HepG2 (cell line): ENCODE data around the gene ADGRF1. TPM values are rescaled to one million over a fixed set of nuclear protein-coding genes. Genes with fewer than 3 reads are reported as not detected.
A peak's percentile ranks its signal among the peaks of the same experiment; 100 is the strongest.

Experiments used
- CHD4 ChIP-seq: fragments of 200-600 bp; sonication (generic); IDR thresholded peaks from 2 replicates; pipeline ENCODE4 v1.7.0; 2017; ENCODE audit warnings: mild to moderate bottlenecking, low read length, borderline replicate concordance
- FOSL2 ChIP-seq: sonication (generic); formaldehyde crosslinking; IDR thresholded peaks from 2 replicates; pipeline ENCODE4 v1.4.0; 2020; ENCODE audit warnings: missing genetic modification reagents
- MAFF ChIP-seq: IDR thresholded peaks from 2 replicates; pipeline ENCODE4 v1.6.1; 2011; ENCODE audit warnings: low read depth, low read length, improper control_type of control experiment
- MAZ ChIP-seq, 2 experiments: sonication (generic) in 1 of 2; formaldehyde crosslinking in 1 of 2; IDR thresholded peaks; 2 replicates each; pipeline versions ENCODE4 v1.5.0 to v1.6.1; 2012 to 2020; ENCODE audit warnings: low read depth in 2 of 2, mild to moderate bottlenecking in 2 of 2, borderline replicate concordance in 1 of 2, improper control_type of control experiment in 1 of 2, low read length in 1 of 2, missing genetic modification reagents in 1 of 2, moderate library complexity in 1 of 2
- NFKB2 ChIP-seq: sonication (generic); formaldehyde crosslinking; IDR thresholded peaks from 2 replicates; pipeline ENCODE4 v1.4.0; 2020; ENCODE audit warnings: missing genetic modification reagents, borderline replicate concordance
- RARA ChIP-seq: IDR thresholded peaks from 2 replicates; pipeline ENCODE4 v1.6.1; 2016; ENCODE audit warnings: missing genetic modification reagents, missing compliant biosample characterization
- SRSF9 ChIP-seq: fragments of 200-400 bp; formaldehyde crosslinking; IDR thresholded peaks from 2 replicates; pipeline ENCODE4 v1.6.1; 2018; ENCODE audit warnings: borderline replicate concordance, mild to moderate bottlenecking, low read depth, low read length; ENCODE audit not compliant: insufficient read depth, poor library complexity, severe bottlenecking
- SSRP1 ChIP-seq: IDR thresholded peaks from 2 replicates; pipeline ENCODE4 v1.6.1; 2016; ENCODE audit warnings: control low read depth
- TEAD3 ChIP-seq: optimal IDR thresholded peaks from 2 replicates; pipeline ENCODE3; 2016; ENCODE audit warnings: borderline replicate concordance
- ZZZ3 ChIP-seq: sonication (generic); formaldehyde crosslinking; IDR thresholded peaks from 2 replicates; pipeline ENCODE4 v1.4.0; 2020; ENCODE audit warnings: missing genetic modification reagents, mild to moderate bottlenecking, borderline replicate concordance
- polyA plus RNA-seq, 8 experiments: library from polyadenylated mRNA; depleted of rRNA in 3 of 8; stranded (reverse) in 7 of 8; unstranded in 1 of 8; fragments of >200 nt; fragmentation: Illumina TruSeq in 4 of 8; extraction: Trizol in 4 of 8; gene quantifications; 2 replicates each; pipeline versions ENCODE4 v1.2.1 to v1.2.3, GENCODE V29; 2011 to 2016; ENCODE audit warnings: low read depth in 4 of 8, missing spikeins in 1 of 8, mixed read lengths in 1 of 8; ENCODE audit not compliant: insufficient read depth in 1 of 8
- total RNA-seq, 5 experiments: library from RNA; depleted of rRNA; stranded (reverse); fragments of >200 nt; fragmentation: Illumina TruSeq; extraction: Trizol; gene quantifications; 2 replicates each; pipeline ENCODE4 v1.2.3, GENCODE V29; 2016; ENCODE audit warnings: low read depth in 1 of 5
- TF ChIP-seq, protein P1 (sequence below): sonication (generic); formaldehyde crosslinking; IDR thresholded peaks from one replicate; pipeline ENCODE4 v1.5.1; 2020; ENCODE audit warnings: mild to moderate bottlenecking, missing genetic modification reagents; ENCODE audit errors: not compliant biosample characterization
- TF ChIP-seq, protein P2 (sequence below): sonication (generic); formaldehyde crosslinking; IDR thresholded peaks from 2 replicates; pipeline ENCODE4 v1.4.0; 2020; ENCODE audit warnings: missing genetic modification reagents
- TF ChIP-seq, protein P3 (sequence below): IDR thresholded peaks from 2 replicates; pipeline ENCODE4 v1.6.1; 2016
- TF ChIP-seq, protein P4 (sequence below): sonication (generic); formaldehyde crosslinking; IDR thresholded peaks from 2 replicates; pipeline ENCODE4 v1.4.0; 2020; ENCODE audit warnings: missing genetic modification reagents

ADGRF1 gene
- total and polyA plus RNA-seq, 2 of the 13 experiments (the other 11 are each of a cell fraction or from before 2014, with no cell fraction given), result not detected

DNA sequence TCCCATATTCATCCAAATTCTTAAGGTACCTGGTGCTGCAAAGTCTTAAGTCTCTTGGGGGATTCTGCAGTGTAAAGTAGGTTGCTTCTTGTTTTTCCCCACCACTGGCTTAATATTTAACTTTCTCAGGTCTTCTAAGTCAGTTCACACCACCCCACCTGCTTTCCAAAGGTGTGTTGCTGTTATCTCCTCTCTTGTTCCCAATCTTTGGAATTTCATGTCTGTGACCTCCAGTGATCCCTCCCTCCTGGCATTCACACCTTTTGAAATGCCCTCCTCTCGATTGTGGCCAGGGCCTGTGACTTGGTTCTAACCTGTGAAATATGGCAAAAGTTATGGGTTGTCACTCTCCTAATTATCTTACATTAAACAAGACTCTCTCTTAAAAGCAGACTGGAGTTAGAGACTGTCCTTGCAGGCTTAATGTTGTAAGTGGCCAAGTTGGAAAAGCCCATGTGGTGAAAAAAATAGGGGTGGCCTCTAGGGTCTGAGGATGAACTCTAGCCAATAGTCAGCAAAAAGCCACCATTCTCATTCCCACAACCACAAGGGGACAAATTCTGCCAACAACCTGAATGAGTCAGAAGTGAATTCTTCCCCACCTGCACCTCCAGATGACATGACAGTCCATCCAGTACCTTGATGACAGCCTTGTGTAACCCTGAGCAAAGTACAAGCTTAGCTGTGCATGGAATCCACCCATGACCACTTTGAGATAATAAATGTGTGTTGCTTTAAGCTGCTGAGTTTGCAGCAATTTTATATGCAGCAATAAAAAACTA is 45.1 kb downstream of the ADGRF1 start (continued):
- TF ChIP-seq, protein P1, sequence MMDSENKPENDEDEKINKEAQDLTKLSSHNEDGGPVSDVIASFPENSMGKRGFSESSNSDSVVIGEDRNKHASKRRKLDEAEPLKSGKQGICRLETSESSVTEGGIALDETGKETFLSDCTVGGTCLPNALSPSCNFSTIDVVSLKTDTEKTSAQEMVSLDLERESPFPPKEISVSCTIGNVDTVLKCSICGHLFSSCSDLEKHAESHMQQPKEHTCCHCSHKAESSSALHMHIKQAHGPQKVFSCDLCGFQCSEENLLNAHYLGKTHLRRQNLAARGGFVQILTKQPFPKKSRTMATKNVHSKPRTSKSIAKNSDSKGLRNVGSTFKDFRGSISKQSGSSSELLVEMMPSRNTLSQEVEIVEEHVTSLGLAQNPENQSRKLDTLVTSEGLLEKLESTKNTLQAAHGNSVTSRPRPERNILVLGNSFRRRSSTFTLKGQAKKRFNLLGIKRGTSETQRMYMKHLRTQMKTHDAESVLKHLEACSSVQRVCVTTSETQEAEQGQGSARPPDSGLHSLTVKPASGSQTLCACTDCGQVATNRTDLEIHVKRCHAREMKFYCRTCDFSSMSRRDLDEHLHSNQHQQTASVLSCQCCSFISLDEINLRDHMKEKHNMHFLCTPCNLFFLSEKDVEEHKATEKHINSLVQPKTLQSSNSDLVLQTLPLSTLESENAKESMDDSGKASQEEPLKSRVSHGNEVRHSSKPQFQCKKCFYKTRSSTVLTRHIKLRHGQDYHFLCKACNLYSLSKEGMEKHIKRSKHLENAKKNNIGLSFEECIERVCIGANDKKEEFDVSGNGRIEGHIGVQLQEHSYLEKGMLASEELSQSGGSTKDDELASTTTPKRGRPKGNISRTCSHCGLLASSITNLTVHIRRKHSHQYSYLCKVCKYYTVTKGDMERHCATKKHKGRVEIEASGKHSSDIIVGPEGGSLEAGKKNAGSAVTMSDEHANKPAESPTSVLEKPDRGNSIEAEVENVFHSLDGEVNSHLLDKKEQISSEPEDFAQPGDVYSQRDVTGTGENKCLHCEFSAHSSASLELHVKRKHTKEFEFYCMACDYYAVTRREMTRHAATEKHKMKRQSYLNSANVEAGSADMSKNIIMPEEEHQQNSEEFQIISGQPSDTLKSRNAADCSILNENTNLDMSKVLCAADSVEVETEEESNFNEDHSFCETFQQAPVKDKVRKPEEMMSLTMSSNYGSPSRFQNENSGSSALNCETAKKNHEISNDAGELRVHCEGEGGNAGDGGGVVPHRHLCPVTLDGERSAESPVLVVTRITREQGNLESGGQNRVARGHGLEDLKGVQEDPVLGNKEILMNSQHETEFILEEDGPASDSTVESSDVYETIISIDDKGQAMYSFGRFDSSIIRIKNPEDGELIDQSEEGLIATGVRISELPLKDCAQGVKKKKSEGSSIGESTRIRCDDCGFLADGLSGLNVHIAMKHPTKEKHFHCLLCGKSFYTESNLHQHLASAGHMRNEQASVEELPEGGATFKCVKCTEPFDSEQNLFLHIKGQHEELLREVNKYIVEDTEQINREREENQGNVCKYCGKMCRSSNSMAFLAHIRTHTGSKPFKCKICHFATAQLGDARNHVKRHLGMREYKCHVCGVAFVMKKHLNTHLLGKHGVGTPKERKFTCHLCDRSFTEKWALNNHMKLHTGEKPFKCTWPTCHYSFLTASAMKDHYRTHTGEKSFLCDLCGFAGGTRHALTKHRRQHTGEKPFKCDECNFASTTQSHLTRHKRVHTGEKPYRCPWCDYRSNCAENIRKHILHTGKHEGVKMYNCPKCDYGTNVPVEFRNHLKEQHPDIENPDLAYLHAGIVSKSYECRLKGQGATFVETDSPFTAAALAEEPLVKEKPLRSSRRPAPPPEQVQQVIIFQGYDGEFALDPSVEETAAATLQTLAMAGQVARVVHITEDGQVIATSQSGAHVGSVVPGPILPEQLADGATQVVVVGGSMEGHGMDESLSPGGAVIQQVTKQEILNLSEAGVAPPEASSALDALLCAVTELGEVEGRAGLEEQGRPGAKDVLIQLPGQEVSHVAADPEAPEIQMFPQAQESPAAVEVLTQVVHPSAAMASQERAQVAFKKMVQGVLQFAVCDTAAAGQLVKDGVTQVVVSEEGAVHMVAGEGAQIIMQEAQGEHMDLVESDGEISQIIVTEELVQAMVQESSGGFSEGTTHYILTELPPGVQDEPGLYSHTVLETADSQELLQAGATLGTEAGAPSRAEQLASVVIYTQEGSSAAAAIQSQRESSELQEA (CRISPR knock-in tag), result no peak
- TF ChIP-seq SSRP1 (no peak), SRSF9 (no peak), MAFF (peak; percentile 28; the same call in 1 of the 2 replicates), TEAD3 (CRISPR knock-in tag) (peak; percentile 43), ZZZ3 (CRISPR knock-in tag) (no peak), FOSL2 (CRISPR knock-in tag) (peak; percentile 74), NFKB2 (CRISPR knock-in tag) (no peak), MAZ (IDR thresholded peaks at IDR 0.05; ENCODE audit: borderline replicate concordance, low read depth, low read length) (no peak), MAZ (CRISPR knock-in tag; IDR thresholded peaks at IDR 0.05; ENCODE audit: low read depth) (no peak), CHD4 (no peak), RARA (CRISPR knock-in tag) (peak; percentile 23; the same call in 1 of the 2 replicates)
- TF ChIP-seq, protein P2, sequence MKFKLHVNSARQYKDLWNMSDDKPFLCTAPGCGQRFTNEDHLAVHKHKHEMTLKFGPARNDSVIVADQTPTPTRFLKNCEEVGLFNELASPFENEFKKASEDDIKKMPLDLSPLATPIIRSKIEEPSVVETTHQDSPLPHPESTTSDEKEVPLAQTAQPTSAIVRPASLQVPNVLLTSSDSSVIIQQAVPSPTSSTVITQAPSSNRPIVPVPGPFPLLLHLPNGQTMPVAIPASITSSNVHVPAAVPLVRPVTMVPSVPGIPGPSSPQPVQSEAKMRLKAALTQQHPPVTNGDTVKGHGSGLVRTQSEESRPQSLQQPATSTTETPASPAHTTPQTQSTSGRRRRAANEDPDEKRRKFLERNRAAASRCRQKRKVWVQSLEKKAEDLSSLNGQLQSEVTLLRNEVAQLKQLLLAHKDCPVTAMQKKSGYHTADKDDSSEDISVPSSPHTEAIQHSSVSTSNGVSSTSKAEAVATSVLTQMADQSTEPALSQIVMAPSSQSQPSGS (CRISPR knock-in tag), result no peak
- TF ChIP-seq, protein P3, sequence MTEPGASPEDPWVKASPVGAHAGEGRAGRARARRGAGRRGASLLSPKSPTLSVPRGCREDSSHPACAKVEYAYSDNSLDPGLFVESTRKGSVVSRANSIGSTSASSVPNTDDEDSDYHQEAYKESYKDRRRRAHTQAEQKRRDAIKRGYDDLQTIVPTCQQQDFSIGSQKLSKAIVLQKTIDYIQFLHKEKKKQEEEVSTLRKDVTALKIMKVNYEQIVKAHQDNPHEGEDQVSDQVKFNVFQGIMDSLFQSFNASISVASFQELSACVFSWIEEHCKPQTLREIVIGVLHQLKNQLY, result 0 out of 2 replicates have a peak, but pooled peaks have one; percentile 22
- TF ChIP-seq, protein P4, sequence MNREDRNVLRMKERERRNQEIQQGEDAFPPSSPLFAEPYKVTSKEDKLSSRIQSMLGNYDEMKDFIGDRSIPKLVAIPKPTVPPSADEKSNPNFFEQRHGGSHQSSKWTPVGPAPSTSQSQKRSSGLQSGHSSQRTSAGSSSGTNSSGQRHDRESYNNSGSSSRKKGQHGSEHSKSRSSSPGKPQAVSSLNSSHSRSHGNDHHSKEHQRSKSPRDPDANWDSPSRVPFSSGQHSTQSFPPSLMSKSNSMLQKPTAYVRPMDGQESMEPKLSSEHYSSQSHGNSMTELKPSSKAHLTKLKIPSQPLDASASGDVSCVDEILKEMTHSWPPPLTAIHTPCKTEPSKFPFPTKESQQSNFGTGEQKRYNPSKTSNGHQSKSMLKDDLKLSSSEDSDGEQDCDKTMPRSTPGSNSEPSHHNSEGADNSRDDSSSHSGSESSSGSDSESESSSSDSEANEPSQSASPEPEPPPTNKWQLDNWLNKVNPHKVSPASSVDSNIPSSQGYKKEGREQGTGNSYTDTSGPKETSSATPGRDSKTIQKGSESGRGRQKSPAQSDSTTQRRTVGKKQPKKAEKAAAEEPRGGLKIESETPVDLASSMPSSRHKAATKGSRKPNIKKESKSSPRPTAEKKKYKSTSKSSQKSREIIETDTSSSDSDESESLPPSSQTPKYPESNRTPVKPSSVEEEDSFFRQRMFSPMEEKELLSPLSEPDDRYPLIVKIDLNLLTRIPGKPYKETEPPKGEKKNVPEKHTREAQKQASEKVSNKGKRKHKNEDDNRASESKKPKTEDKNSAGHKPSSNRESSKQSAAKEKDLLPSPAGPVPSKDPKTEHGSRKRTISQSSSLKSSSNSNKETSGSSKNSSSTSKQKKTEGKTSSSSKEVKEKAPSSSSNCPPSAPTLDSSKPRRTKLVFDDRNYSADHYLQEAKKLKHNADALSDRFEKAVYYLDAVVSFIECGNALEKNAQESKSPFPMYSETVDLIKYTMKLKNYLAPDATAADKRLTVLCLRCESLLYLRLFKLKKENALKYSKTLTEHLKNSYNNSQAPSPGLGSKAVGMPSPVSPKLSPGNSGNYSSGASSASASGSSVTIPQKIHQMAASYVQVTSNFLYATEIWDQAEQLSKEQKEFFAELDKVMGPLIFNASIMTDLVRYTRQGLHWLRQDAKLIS (CRISPR knock-in tag), result no peak
